Measurements from ENCODE around the gene SMIM24. TPM values are rescaled to one million over a fixed set of nuclear protein-coding genes. Genes with fewer than 3 reads are reported as not detected.
"Not testable (repeated sequence)": the region's sequence is repeated elsewhere in the genome, so short reads cannot be mapped to it uniquely, and the experiment has no call there.

Gene SMIM24
- total RNA-seq, 2 experiments from 2014 or later: not detected

DNA sequence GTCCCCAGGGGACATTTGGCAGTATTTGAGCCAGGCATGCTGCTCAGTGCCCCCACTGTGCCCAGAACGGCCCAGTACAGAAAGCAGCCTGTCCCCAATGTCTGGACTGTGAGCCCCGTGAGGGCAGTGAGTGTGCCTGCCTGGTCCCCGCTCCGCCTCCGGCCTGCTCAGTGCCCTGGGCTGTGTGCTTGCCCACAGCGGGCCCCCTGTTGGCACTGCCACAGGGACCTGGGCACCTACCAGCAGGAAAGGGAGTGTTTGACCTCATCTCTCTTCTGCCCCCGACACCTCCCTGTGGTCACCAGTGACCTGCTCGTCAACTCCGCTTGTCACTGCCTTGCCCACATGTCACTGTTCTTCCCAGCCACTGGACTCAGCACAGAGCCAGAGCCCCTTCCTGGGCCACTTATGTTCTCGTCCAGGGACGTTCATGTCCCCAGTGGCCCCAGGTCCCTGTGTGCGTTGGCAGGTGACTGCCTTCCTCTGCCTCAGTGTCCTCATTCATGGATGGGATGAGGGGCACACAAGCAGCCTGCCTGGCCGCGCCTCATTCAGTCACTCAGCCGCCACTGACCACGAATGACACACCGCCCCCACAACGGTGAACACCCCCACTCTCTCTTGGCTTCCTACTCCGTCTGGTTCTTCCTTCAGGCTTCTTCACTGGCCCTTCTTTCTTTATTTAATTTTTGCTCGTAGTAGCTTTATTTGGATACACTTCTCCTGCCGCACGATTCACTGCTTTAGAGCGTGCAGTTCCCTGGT is 28.6 kb upstream of the SMIM24 start:
- peak overlapping the region; percentile 76 for H3K27ac Mint-ChIP-seq
- Histone ChIP-seq H3K27me3 (ENCODE audit: control insufficient read depth in 1 of 2, insufficient read depth in 2 of 2, low read length in 2 of 2) (no peaks in the 10 kb centered on the region), H3K27ac (ENCODE audit: low read depth in 1 of 2, low read length in 2 of 2) (no peak overlapping the region), H3K36me3 (ENCODE audit: insufficient read depth, low read length) (peaks cover 34% of the 10 kb centered on the region), H3K9me3 (ENCODE audit: control insufficient read depth in 1 of 2, insufficient read depth in 1 of 2, low read length in 2 of 2) (no peaks in the 10 kb centered on the region), H3K4me1 (ENCODE audit: insufficient read depth, low read length) (peaks cover 71% of the 10 kb centered on the region), H3K4me3 (ENCODE audit: low read length) (no peak overlapping the region)
- DNase-seq (no peak), ATAC-seq (ENCODE audit: poor library complexity) (no peak)
- H3K4me1 Mint-ChIP-seq (ENCODE audit: low read depth): peaks cover 50% of the 10 kb centered on the region
- no peaks in the 10 kb centered on the region for H3K9me3 Mint-ChIP-seq
- intact Hi-C loops (cut with DNase I, micrococcal nuclease): loop anchor here (5.0 to 10.0 kb wide), 4 partner anchors 38 to 454 kb away; partner anchors contain the start of genes HMG20B (in 1 of the 2) and TLE5 (in 1 of the 2)
- CTCF ChIA-PET: no interaction called here
- peaks cover 44% of the 10 kb centered on the region for H3K36me3 Mint-ChIP-seq (ENCODE audit: low read depth)
- H3K4me3 Mint-ChIP-seq: peak overlapping the region; percentile 84
- no peaks in the 10 kb centered on the region for H3K27me3 Mint-ChIP-seq
- TF ChIP-seq CTCF (IDR thresholded peaks at IDR 0.05): no peak
- POLR2A ChIA-PET: no interaction called here

DNA sequence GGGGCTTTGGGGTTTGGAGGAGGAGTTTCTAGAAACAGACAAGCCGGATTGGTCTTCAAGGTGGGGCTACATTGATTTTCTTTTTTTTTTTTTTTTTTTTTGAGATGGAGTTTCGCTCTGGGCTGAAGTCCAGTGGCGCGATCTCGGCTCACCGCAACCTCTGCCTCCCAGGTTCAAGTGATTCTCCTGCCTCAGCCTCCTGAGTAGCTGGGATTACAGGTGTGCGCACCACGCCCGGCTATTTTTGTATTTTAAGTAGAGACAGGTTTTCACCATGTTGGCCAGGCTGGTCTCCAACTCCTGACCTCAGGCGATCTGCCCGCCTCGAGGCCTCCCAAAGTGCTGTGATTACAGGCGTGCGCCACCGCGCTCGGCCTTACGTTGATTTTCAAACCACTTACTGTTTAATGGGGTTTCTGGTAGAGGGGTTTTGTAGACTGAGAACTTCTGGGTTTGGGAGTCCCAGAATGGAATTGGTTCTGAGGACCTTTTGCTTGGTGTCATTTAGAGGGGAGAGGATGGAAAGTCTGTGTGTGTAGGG is 27.9 kb upstream of the SMIM24 start:
- H3K4me1 ChIP-seq (ENCODE audit: insufficient read depth, low read length): peaks cover 65% of the 10 kb centered on the region
- H3K27ac Mint-ChIP-seq: peak overlapping the region; percentile 76
- H3K27me3 Mint-ChIP-seq; H3K4me3 ChIP-seq (ENCODE audit: low read length); H3K27ac ChIP-seq (ENCODE audit: low read depth in 1 of 2, low read length in 2 of 2); H3K9me3 ChIP-seq (ENCODE audit: control insufficient read depth in 1 of 2, insufficient read depth in 1 of 2, low read length in 2 of 2); H3K27me3 ChIP-seq (ENCODE audit: control insufficient read depth in 1 of 2, insufficient read depth in 2 of 2, low read length in 2 of 2); ATAC-seq (ENCODE audit: poor library complexity); DNase-seq; H3K9me3 Mint-ChIP-seq; CTCF ChIA-PET; POLR2A ChIA-PET: not testable (repeated sequence)
- peak overlapping the region; percentile 92 for H3K4me3 Mint-ChIP-seq
- peaks cover 44% of the 10 kb centered on the region for H3K36me3 Mint-ChIP-seq (ENCODE audit: low read depth)
- H3K4me1 Mint-ChIP-seq (ENCODE audit: low read depth): peaks cover 44% of the 10 kb centered on the region
- peaks cover 34% of the 10 kb centered on the region for H3K36me3 ChIP-seq (ENCODE audit: insufficient read depth, low read length)
- intact Hi-C loops (cut with DNase I, micrococcal nuclease): loop anchor here (5.0 to 10.0 kb wide), 4 partner anchors 39 to 453 kb away; partner anchors contain the start of genes HMG20B (in 1 of the 2) and TLE5 (in 1 of the 2)

- Mint-ChIP-seq H3K4me3 (peak overlapping the region; percentile 92), H3K4me1 (ENCODE audit: low read depth) (peaks cover 44% of the 10 kb centered on the region), H3K36me3 (ENCODE audit: low read depth) (peaks cover 42% of the 10 kb centered on the region), H3K9me3 (no peaks in the 10 kb centered on the region), H3K27ac (peak overlapping the region; percentile 90), H3K27me3 (no peaks in the 10 kb centered on the region)
- intact Hi-C loops (cut with DNase I, micrococcal nuclease): loop anchor here (2.0 to 10.0 kb wide), 6 partner anchors 40 to 453 kb away; partner anchors contain the start of genes CACTIN (in 1 of the 2), HMG20B (in 1 of the 2) and TLE5 (in 1 of the 2)
- no peak overlapping the region for H3K27ac ChIP-seq (ENCODE audit: low read depth in 1 of 2, low read length in 2 of 2)
- no peak for TF ChIP-seq CTCF (IDR thresholded peaks at IDR 0.05)
- ChIA-PET POLR2A (no interaction called here), CTCF (interaction anchor here (1.0 kb wide), 1 partner anchor 37 kb away, joined by 3 read pairs; no protein-coding TSS in a partner anchor)
- no peaks in the 10 kb centered on the region for H3K9me3 ChIP-seq (ENCODE audit: control insufficient read depth in 1 of 2, insufficient read depth in 1 of 2, low read length in 2 of 2)
- H3K4me1 ChIP-seq (ENCODE audit: insufficient read depth, low read length): peaks cover 60% of the 10 kb centered on the region
- no peaks in the 10 kb centered on the region for H3K27me3 ChIP-seq (ENCODE audit: control insufficient read depth in 1 of 2, insufficient read depth in 2 of 2, low read length in 2 of 2)
- peak overlapping the region; percentile 91 for H3K4me3 ChIP-seq (ENCODE audit: low read length)
- no peak for ATAC-seq (ENCODE audit: poor library complexity)
- DNase-seq: peak in 12 of 14 experiments; percentile 24 to 73 (median 52)
- peaks cover 34% of the 10 kb centered on the region for H3K36me3 ChIP-seq (ENCODE audit: insufficient read depth, low read length)
These were observed 27.2 kb upstream of the SMIM24 start for GRCh38 chr19:3507371-3508120.
